ENCODE results near the gene CLCN5.

CLCN5 gene

GRCh38 chrX:49987651-49988050 is 65.3 kb downstream of the CLCN5 start:
- DNase-seq: no peak
- TF ChIP-seq, protein P1, sequence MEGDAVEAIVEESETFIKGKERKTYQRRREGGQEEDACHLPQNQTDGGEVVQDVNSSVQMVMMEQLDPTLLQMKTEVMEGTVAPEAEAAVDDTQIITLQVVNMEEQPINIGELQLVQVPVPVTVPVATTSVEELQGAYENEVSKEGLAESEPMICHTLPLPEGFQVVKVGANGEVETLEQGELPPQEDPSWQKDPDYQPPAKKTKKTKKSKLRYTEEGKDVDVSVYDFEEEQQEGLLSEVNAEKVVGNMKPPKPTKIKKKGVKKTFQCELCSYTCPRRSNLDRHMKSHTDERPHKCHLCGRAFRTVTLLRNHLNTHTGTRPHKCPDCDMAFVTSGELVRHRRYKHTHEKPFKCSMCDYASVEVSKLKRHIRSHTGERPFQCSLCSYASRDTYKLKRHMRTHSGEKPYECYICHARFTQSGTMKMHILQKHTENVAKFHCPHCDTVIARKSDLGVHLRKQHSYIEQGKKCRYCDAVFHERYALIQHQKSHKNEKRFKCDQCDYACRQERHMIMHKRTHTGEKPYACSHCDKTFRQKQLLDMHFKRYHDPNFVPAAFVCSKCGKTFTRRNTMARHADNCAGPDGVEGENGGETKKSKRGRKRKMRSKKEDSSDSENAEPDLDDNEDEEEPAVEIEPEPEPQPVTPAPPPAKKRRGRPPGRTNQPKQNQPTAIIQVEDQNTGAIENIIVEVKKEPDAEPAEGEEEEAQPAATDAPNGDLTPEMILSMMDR (IDR thresholded peaks at IDR 0.05; ENCODE audit: low read depth, low read length): no peak
- Histone ChIP-seq H3K9me3 (no peaks in the 10 kb centered on the region), H3K27me3 (no peaks in the 10 kb centered on the region), H3K4me1 (peaks cover 6% of the 10 kb centered on the region), H3K4me3 (ENCODE audit: low read depth, low read length) (no peak overlapping the region), H3K36me3 (no peaks in the 10 kb centered on the region)

DNA sequence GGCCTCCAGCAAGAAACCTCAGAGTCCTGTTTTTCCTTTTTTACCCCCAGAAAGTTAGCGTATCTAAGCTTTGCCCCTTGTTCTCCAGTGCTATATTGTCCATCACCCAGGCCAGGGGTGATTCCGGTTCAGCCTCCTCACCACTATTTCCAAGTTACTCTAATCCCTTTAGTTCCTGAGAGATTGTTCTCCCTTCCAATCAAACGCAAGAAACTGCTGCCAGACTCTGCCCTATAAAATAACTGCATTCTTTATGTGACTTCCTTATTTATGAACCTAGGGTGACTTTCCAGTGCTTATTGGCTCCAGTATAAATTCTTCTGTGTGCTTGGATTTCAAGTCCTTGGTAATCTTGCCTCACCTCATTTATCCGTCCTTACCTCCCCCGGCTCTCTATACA is 65.7 kb downstream of the CLCN5 start:
- no peaks in the 10 kb centered on the region for H3K9me3 ChIP-seq
- no peaks in the 10 kb centered on the region for H3K36me3 ChIP-seq
- H3K27me3 ChIP-seq: no peaks in the 10 kb centered on the region
- peaks cover 3% of the 10 kb centered on the region for H3K4me1 ChIP-seq
- TF ChIP-seq, protein P1 (IDR thresholded peaks at IDR 0.05; ENCODE audit: low read depth, low read length): no peak
- no peak overlapping the region for H3K4me3 ChIP-seq (ENCODE audit: low read depth, low read length)
- DNase-seq: no peak

DNA sequence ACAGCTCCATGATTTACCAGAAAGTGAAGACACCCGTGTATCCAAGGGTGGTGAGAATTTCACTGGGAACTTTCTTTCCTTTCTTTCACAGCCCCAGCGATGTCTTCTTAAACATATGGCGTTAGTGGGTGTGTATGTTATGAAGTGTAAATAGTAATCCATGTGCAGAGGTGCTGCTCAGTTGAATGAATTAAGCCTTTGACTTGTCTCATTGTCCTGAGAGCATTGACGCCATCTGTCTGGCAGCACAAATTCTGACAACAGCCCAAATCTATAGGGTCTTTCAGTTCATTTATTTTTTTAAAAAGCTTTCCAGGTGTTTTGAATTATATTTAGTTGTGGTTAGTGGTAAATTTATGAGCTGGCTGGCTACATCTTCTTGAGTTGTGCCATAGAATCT is 69.4 kb downstream of the CLCN5 start:
- no peaks in the 10 kb centered on the region; the same call in none of the 2 replicates for H3K4me1 ChIP-seq
- no peak for DNase-seq
- no peak overlapping the region for H3K4me3 ChIP-seq (ENCODE audit: low read depth, low read length)
- H3K9me3 ChIP-seq: no peaks in the 10 kb centered on the region
- H3K27me3 ChIP-seq: no peaks in the 10 kb centered on the region
- TF ChIP-seq, protein P1 (IDR thresholded peaks at IDR 0.05; ENCODE audit: low read depth, low read length): no peak
- no peaks in the 10 kb centered on the region for H3K36me3 ChIP-seq

DNA sequence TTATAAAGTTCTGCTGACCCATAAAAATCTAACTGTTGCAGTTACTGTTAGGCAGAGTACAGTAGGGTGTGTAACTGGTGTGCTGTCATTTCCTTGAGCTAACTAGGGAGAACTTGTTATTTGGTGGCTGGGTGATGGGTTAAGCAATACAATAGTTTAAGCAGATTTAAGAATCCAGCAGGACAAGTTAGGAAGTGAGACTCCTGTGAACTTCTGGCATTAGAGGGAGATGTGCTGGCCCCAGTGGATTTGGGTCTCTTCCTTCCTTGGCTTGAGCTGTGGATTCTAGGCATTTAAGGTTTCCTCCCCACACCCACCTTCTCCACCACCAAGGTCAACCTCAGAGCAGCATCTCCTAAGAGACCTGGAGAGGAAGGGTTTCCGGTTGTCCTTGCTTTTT is 70.5 kb downstream of the CLCN5 start:
- Histone ChIP-seq H3K27me3 (no peaks in the 10 kb centered on the region), H3K36me3 (no peaks in the 10 kb centered on the region), H3K4me3 (ENCODE audit: low read depth, low read length) (no peak overlapping the region), H3K4me1 (no peaks in the 10 kb centered on the region), H3K9me3 (no peaks in the 10 kb centered on the region)
- no peak for DNase-seq
- TF ChIP-seq, protein P1 (IDR thresholded peaks at IDR 0.05; ENCODE audit: low read depth, low read length): no peak

DNA sequence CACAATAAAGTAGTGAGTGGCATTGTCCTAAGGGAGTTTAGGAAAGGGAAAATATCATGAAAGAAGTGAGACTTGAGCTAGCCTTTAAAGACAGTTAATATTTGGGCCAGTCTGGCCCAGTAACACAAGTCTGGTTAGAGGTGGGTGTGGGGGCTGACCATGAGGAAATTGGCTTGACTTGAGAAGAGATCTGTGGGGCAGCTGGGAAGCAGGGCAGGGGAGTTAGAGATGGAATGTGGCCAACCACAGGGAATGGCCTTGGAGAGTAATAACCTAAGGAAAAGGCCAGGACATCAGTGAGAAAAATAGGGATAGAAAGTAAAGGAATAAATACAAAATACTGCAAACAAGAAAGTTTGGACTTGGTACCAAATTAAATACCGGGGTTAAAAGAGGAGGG is 71.3 kb downstream of the CLCN5 start:
- no peak overlapping the region for H3K4me3 ChIP-seq (ENCODE audit: low read depth, low read length)
- no peak for DNase-seq
- H3K36me3 ChIP-seq: no peaks in the 10 kb centered on the region
- H3K4me1 ChIP-seq: no peaks in the 10 kb centered on the region
- H3K9me3 ChIP-seq: no peaks in the 10 kb centered on the region
- TF ChIP-seq, protein P1 (IDR thresholded peaks at IDR 0.05; ENCODE audit: low read depth, low read length): no peak
- no peaks in the 10 kb centered on the region for H3K27me3 ChIP-seq

- no peaks in the 10 kb centered on the region for H3K4me1 ChIP-seq
- TF ChIP-seq, protein P1 (IDR thresholded peaks at IDR 0.05; ENCODE audit: low read depth, low read length): no peak
- no peak for DNase-seq
- H3K36me3 ChIP-seq: no peaks in the 10 kb centered on the region
- no peaks in the 10 kb centered on the region for H3K27me3 ChIP-seq
- no peaks in the 10 kb centered on the region for H3K9me3 ChIP-seq
- H3K4me3 ChIP-seq (ENCODE audit: low read depth, low read length): no peak overlapping the region
Measured at GRCh38 chrX:49995107-49995731, 72.8 kb downstream of the CLCN5 start.
